Keratinocyte (primary cell): Measurements from ENCODE around the gene LY86.

ENCODE experiments used
- EZH2 ChIP-seq: IDR thresholded peaks from one replicate; pipeline ENCODE4 v1.6.1; 2012; ENCODE audit warnings: inconsistent platforms, mild to moderate bottlenecking, low read length, moderate library complexity
- TF ChIP-seq, protein P1 (sequence below), 3 experiments: IDR thresholded peaks in 1 of 3; conservative IDR thresholded peaks in 1 of 3; optimal IDR thresholded peaks in 1 of 3; 2 replicates in 2 of 3; 3 replicates in 1 of 3; pipeline versions ENCODE3 to v1.5.1; 2011; ENCODE audit warnings: low read length in 3 of 3, mild to moderate bottlenecking in 3 of 3, moderate library complexity in 2 of 3, control low read depth in 1 of 3, inconsistent platforms in 1 of 3; ENCODE audit not compliant: insufficient read depth in 2 of 3; ENCODE audit errors: extremely low read depth in 1 of 3

DNA sequence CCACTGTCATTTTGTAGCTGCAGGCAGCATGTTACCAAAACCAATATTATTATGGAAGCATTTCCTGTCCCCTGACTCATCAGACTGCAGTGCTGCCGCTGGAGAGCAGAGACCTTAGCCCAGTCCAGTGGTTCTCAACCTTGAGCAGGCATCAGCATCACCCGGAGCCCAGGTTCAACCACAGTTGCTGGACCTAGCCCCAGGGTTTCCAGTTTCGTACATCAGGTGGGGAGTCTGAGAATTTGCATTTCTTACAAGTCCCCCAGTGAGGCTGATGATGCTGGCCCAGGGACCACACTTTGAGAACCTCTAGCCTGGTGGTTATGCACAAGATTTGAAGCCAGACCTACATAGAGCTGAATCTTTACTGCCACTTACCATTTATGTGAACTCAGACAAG, 47.3 kb downstream of the LY86 start:
- TF ChIP-seq, protein P1, sequence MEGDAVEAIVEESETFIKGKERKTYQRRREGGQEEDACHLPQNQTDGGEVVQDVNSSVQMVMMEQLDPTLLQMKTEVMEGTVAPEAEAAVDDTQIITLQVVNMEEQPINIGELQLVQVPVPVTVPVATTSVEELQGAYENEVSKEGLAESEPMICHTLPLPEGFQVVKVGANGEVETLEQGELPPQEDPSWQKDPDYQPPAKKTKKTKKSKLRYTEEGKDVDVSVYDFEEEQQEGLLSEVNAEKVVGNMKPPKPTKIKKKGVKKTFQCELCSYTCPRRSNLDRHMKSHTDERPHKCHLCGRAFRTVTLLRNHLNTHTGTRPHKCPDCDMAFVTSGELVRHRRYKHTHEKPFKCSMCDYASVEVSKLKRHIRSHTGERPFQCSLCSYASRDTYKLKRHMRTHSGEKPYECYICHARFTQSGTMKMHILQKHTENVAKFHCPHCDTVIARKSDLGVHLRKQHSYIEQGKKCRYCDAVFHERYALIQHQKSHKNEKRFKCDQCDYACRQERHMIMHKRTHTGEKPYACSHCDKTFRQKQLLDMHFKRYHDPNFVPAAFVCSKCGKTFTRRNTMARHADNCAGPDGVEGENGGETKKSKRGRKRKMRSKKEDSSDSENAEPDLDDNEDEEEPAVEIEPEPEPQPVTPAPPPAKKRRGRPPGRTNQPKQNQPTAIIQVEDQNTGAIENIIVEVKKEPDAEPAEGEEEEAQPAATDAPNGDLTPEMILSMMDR (optimal IDR thresholded peaks at IDR 0.05 in 1 of 3, IDR thresholded peaks at IDR 0.05 in 1 of 3, conservative IDR thresholded peaks at IDR 0.05 in 1 of 3; ENCODE audit: extremely low read depth in 1 of 3, insufficient read depth in 2 of 3, low read length in 3 of 3) = no peak
- TF ChIP-seq EZH2 = no peak
